H1 (cell line): ENCODE measurements around the gene ANLN. TPM values are rescaled to one million over a fixed set of nuclear protein-coding genes. Genes with fewer than 3 reads are reported as not detected.

Experiments
- CBX5 ChIP-seq: fragments of 300-800, 300-1000 bp; sonication (generic); IDR thresholded peaks from 2 replicates; pipeline ENCODE4 v1.7.1; 2016; ENCODE audit warnings: antibody characterized with exemption, low read length, low read depth
- CHD2 ChIP-seq: IDR thresholded peaks from 2 replicates; pipeline ENCODE4 v1.6.1; 2012; ENCODE audit warnings: low read length, improper control_type of control experiment
- FOSL1 ChIP-seq: IDR thresholded peaks from 2 replicates; pipeline ENCODE4 v1.6.1; 2011; ENCODE audit warnings: mild to moderate bottlenecking, low read depth, low read length, moderate library complexity; ENCODE audit not compliant: insufficient read depth
- JUN ChIP-seq: IDR thresholded peaks from 2 replicates; pipeline ENCODE4 v1.6.1; 2011; ENCODE audit warnings: low read depth, mild to moderate bottlenecking, improper control_type of control experiment, low read length
- TBP ChIP-seq: IDR thresholded peaks from 2 replicates; pipeline ENCODE4 v1.6.1; 2011; ENCODE audit warnings: low read depth, low read length, improper control_type of control experiment
- polyA plus RNA-seq, 7 experiments: library from polyadenylated mRNA; depleted of rRNA in 3 of 7; stranded (reverse) in 5 of 7; unstranded in 2 of 7; fragments of >200 nt in 5 of 7; fragments of 200-250 nt in 2 of 7; gene quantifications; 1 replicate in 5 of 7; 2 replicates in 1 of 7; 4 replicates in 1 of 7; pipeline versions ENCODE4 v1.2.1 to v1.2.3, GENCODE V29; 2011 to 2013; ENCODE audit warnings: missing spikeins in 2 of 7, mixed read lengths in 2 of 7
- total RNA-seq: library from RNA; stranded (reverse); fragmentation: NEBNext Ultra II Directional; extraction: Animal tissue kit (Norgen Biotek cat#: 25700); gene quantifications from 2 replicates; pipeline ENCODE4 v1.2.1, GENCODE V29; 2021

The ANLN gene
- total and polyA plus RNA-seq, 2 of the 8 experiments (the other 6 are each of a cell fraction or from before 2014, with no cell fraction given), result 18.5 to 90.1 TPM

DNA sequence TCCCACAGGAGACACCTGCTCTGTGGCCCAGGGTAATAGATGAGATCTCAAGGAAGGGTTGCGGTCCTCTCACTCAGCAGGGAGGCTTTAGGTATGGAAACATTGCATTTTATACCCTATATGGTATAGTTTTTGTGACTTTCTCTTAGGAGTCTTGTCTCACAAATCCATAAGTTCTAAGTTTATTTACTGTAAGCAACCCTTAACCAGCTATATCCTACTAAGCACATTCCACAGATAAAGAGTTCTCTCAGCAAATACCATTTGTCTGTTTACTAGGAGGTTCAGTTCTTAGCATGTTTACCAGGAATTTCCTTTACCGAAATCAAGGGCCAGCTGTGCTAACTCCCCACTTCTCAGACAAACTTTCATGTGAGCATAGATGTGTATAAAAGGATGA is 66.9 kb downstream of the ANLN start (continued):
- TF ChIP-seq FOSL1, result no peak
- TF ChIP-seq CHD2, result no peak
- no peak for TF ChIP-seq CBX5
- no peak for TF ChIP-seq JUN
- no peak for TF ChIP-seq TBP
- TF ChIP-seq, all 59 proteins: peak for 0
